Head of caudate nucleus (tissue), 42 donors: ENCODE results near the gene WDR31.
A peak's percentile ranks its signal among the peaks of the same experiment; 100 is the strongest.
"Not testable (repeated sequence)": the region's sequence is repeated elsewhere in the genome, so short reads cannot be mapped to it uniquely, and the experiment has no call there.

Experiments
- DNase-seq, 42 donors: peaks; one replicate each; pipeline versions ENCODE4 v3.0.0 to v3.0.0-alpha.2; 2020 to 2021; ENCODE audit warnings: mixed read lengths in 7 of 42
- intact Hi-C: fragments of 100-400 bp; cut with DNase I; formaldehyde crosslinking; loops from one replicate; pipeline ENCODE4 v1.15.0; 2022

The WDR31 gene

GRCh38 chr9:113307396-113307975 is 32.6 kb downstream of the WDR31 start:
- DNase-seq: no peak
- intact Hi-C loops: no loop called here

- DNase-seq: no peak
- intact Hi-C loops: no loop called here
Measured at GRCh38 chr9:113306566-113306965, 33.5 kb downstream of the WDR31 start.

GRCh38 chr9:113302792-113303418 is 37.2 kb downstream of the WDR31 start, which contains the start of gene RNF183:
Gene RNF183 (minus strand): TSS chr9:113303376. CDS start chr9:113298184, 5,192 bp downstream.
- DNase-seq: no peak
- intact Hi-C loops: no loop called here

GRCh38 chr9:113301548-113301947 is 38.5 kb downstream of the WDR31 start:
- intact Hi-C loops: no loop called here
- no peak for DNase-seq

GRCh38 chr9:113299800-113300292 is 40.2 kb downstream of the WDR31 start:
- peak in 2 of 42 donors; percentile 7 to 19 for DNase-seq
- intact Hi-C loops: no loop called here

GRCh38 chr9:113298924-113299770 is 40.9 kb downstream of the WDR31 start:
- DNase-seq: no peak
- intact Hi-C loops: no loop called here

GRCh38 chr9:113298311-113298710 is 41.8 kb downstream of the WDR31 start:
- no peak for DNase-seq
- intact Hi-C loops: no loop called here

- intact Hi-C loops: no loop called here
- no peak for DNase-seq
Measured at GRCh38 chr9:113296796-113297558, 43.1 kb downstream of the WDR31 start.

- peak in 1 of 42 donors; percentile 1 for DNase-seq
- intact Hi-C loops: not testable (repeated sequence)
Measured at GRCh38 chr9:113296247-113296646, 43.8 kb downstream of the WDR31 start.

- intact Hi-C loops: no loop called here
Measured at GRCh38 chr9:113293285-113293878, 46.7 kb downstream of the WDR31 start.

GRCh38 chr9:113290052-113290607 is 49.9 kb downstream of the WDR31 start:
- intact Hi-C loops: no loop called here
- no peak for DNase-seq

More at GRCh38 chr9:113293285-113293878, 46.7 kb downstream of the WDR31 start:
- no peak for DNase-seq

- intact Hi-C loops: no loop called here
Measured at GRCh38 chr9:113289091-113289490, 51.0 kb downstream of the WDR31 start.

GRCh38 chr9:113281356-113281755 is 58.7 kb downstream of the WDR31 start:
- intact Hi-C loops: no loop called here
- DNase-seq: no peak

More at GRCh38 chr9:113289091-113289490, 51.0 kb downstream of the WDR31 start:
- DNase-seq: no peak

- intact Hi-C loops: loop anchor here (5.0 to 10.0 kb wide), 2 partner anchors 123 to 376 kb away; partner anchors contain the start of gene ALAD
- no peak for DNase-seq
Measured at GRCh38 chr9:113278840-113279239, 61.2 kb downstream of the WDR31 start.

GRCh38 chr9:113275157-113276131 is 64.6 kb downstream of the WDR31 start, which contains the start of the genes CDC26 and PRPF4:
Gene CDC26 (minus strand): TSS chr9:113275572. CDS start chr9:113272507, 3,065 bp downstream.
Gene PRPF4 (plus strand): TSS chr9:113275658. CDS start chr9:113275744, 86 bp downstream.
- intact Hi-C loops: loop anchor here (2.0 to 10.0 kb wide), 3 partner anchors 55 to 379 kb away; partner anchors contain the start of genes ALAD, FKBP15 and SLC31A1
- DNase-seq: peak; percentile 92 to 99 (median 98)

- DNase-seq: peak in 12 of 42 donors; percentile 11 to 66 (median 38)
- intact Hi-C loops: loop anchor here (2.0 to 10.0 kb wide), 3 partner anchors 54 to 380 kb away; partner anchors contain the start of genes ALAD, FKBP15 and SLC31A1
Measured at GRCh38 chr9:113274474-113275156, 65.5 kb downstream of the WDR31 start.
